K562 (cell line): Measurements from ENCODE around the gene COL25A1. TPM values are rescaled to one million over a fixed set of nuclear protein-coding genes. Genes with fewer than 3 reads are reported as not detected.

ENCODE experiments used
- CEBPG ChIP-seq, 3 experiments: fragments of 200-800 bp in 1 of 3; sonication (Bioruptor generic) in 1 of 3; sonication (generic) in 1 of 3; formaldehyde crosslinking in 1 of 3; IDR thresholded peaks in 2 of 3; conservative IDR thresholded peaks in 1 of 3; 2 replicates each; pipeline versions ENCODE4 v1.6.1 to v1.8.0; 2016 to 2022; ENCODE audit warnings: missing compliant biosample characterization in 2 of 3, missing genetic modification characterization in 2 of 3, mild to moderate bottlenecking in 1 of 3, missing genetic modification reagents in 1 of 3
- E2F8 ChIP-seq: fragments of 450-650 bp; IDR thresholded peaks from 2 replicates; pipeline ENCODE4 v1.7.1; 2018; ENCODE audit warnings: mild to moderate bottlenecking, low read depth; ENCODE audit not compliant: partially characterized antibody
- EP400 ChIP-seq: fragments of 450-650 bp; IDR thresholded peaks from 2 replicates; pipeline ENCODE4 v1.6.1; 2017; ENCODE audit warnings: antibody characterized with exemption, mild to moderate bottlenecking, moderate library complexity
- FOXA3 ChIP-seq, 2 experiments: fragments of 450-650 bp in 1 of 2; sonication (generic) in 1 of 2; formaldehyde crosslinking; IDR thresholded peaks in 1 of 2; conservative IDR thresholded peaks in 1 of 2; 2 replicates each; pipeline versions ENCODE4 v1.4.0 to v1.8.0; 2020 to 2022; ENCODE audit warnings: mild to moderate bottlenecking in 2 of 2, missing genetic modification reagents in 1 of 2
- GATAD2A ChIP-seq: fragments of 450-650 bp; IDR thresholded peaks from 2 replicates; pipeline ENCODE4 v1.6.1; 2017
- GATAD2B ChIP-seq: fragments of 450-650 bp; IDR thresholded peaks from 2 replicates; pipeline ENCODE4 v1.6.1; 2017; ENCODE audit warnings: mild to moderate bottlenecking, borderline replicate concordance
- JUND ChIP-seq, 2 experiments: IDR thresholded peaks; 2 replicates in 1 of 2; 3 replicates in 1 of 2; pipeline ENCODE4 v1.6.1; 2011; ENCODE audit warnings: borderline replicate concordance in 2 of 2, low read depth in 2 of 2, low read length in 2 of 2, improper control_type of control experiment in 1 of 2, missing biosample characterization in 1 of 2, missing genetic modification characterization in 1 of 2, missing genetic modification reagents in 1 of 2
- KAT8 ChIP-seq: fragments of 450-650 bp; IDR thresholded peaks from 2 replicates; pipeline ENCODE4 v1.6.1; 2016; ENCODE audit warnings: low read depth, mild to moderate bottlenecking
- MBD2 ChIP-seq: sonication (generic); IDR thresholded peaks from 2 replicates; pipeline ENCODE4 v1.6.1; 2016; ENCODE audit warnings: low read depth, borderline replicate concordance
- MTA1 ChIP-seq: fragments of 450-650 bp; IDR thresholded peaks from 2 replicates; pipeline ENCODE4 v1.6.1; 2017; ENCODE audit warnings: borderline replicate concordance
- MYNN ChIP-seq, 2 experiments: sonication (generic); formaldehyde crosslinking in 1 of 2; IDR thresholded peaks; 2 replicates each; pipeline versions ENCODE4 v1.5.0 to v1.6.1; 2016 to 2020; ENCODE audit warnings: antibody characterized with exemption in 1 of 2, missing genetic modification reagents in 1 of 2
- NFE2L1 ChIP-seq: fragments of 450-650 bp; IDR thresholded peaks from 2 replicates; pipeline ENCODE4 v1.6.1; 2016; ENCODE audit warnings: missing genetic modification characterization, low read depth, mild to moderate bottlenecking, missing compliant biosample characterization, moderate library complexity, borderline replicate concordance
- NFXL1 ChIP-seq: fragments of 450-650 bp; formaldehyde crosslinking; IDR thresholded peaks from 2 replicates; pipeline ENCODE4 v1.4.0; 2021; ENCODE audit warnings: mild to moderate bottlenecking
- RBM14 ChIP-seq: fragments of 200-400 bp; formaldehyde crosslinking; IDR thresholded peaks from 2 replicates; pipeline ENCODE4 v1.6.1; 2018; ENCODE audit warnings: low read depth, mild to moderate bottlenecking, low read length, moderate library complexity, borderline replicate concordance; ENCODE audit not compliant: insufficient read depth
- RERE ChIP-seq: sonication (generic); formaldehyde crosslinking; IDR thresholded peaks from 2 replicates; pipeline ENCODE4 v1.8.0; 2023; ENCODE audit warnings: missing genetic modification reagents, mild to moderate bottlenecking, borderline replicate concordance
- TAF7 ChIP-seq: fragments of 450-650 bp; IDR thresholded peaks from 2 replicates; pipeline ENCODE4 v1.6.1; 2016; ENCODE audit warnings: missing genetic modification characterization, missing compliant biosample characterization
- TGIF2 ChIP-seq: sonication (generic); formaldehyde crosslinking; IDR thresholded peaks from 2 replicates; pipeline ENCODE4 v1.8.1; 2022; ENCODE audit warnings: mild to moderate bottlenecking, missing genetic modification reagents, moderate library complexity
- ZFP36 ChIP-seq: fragments of 150-350 bp; IDR thresholded peaks from 2 replicates; pipeline ENCODE4 v1.6.1; 2018; ENCODE audit warnings: low read length, low read depth; ENCODE audit not compliant: partially characterized antibody
- ZNF23 ChIP-seq: fragments of 250-450 bp; sonication (Bioruptor Pico); IDR thresholded peaks from 2 replicates; pipeline ENCODE4 v1.4.0; 2020; ENCODE audit warnings: mild to moderate bottlenecking
- ZNF316 ChIP-seq: fragments of 450-650 bp; IDR thresholded peaks from 2 replicates; pipeline ENCODE4 v1.6.1; 2016
- ZNF354B ChIP-seq: fragments of 250-450 bp; sonication (Bioruptor Pico); IDR thresholded peaks from 2 replicates; pipeline ENCODE4 v1.4.0; 2020
- ZZZ3 ChIP-seq: fragments of 450-650 bp; IDR thresholded peaks from 2 replicates; pipeline ENCODE4 v1.6.1; 2016; ENCODE audit warnings: antibody characterized with exemption, mild to moderate bottlenecking, moderate library complexity
- polyA plus RNA-seq, 8 experiments: library from polyadenylated mRNA; depleted of rRNA in 4 of 8; stranded (reverse) in 5 of 8; unstranded in 3 of 8; fragments of >200 nt; fragmentation: Nextera tagmentation in 2 of 8; fragmentation: Illumina TruSeq in 1 of 8; extraction: Ambion mirVana in 2 of 8; extraction: Trizol in 1 of 8; gene quantifications; 2 replicates each; pipeline versions ENCODE4 v1.2.1 to v1.2.3, GENCODE V29; 2011 to 2014; ENCODE audit warnings: inconsistent platforms in 1 of 8, missing spikeins in 1 of 8
- total RNA-seq, 7 experiments: library from RNA; depleted of rRNA in 6 of 7; stranded (reverse); fragments of >200 nt in 6 of 7; fragmentation: Illumina TruSeq in 2 of 7; extraction: Trizol in 2 of 7; gene quantifications; 2 replicates each; pipeline versions ENCODE4 v1.2.1 to v1.2.3, GENCODE V29; 2011 to 2021; ENCODE audit warnings: low replicate concordance in 1 of 7

Gene COL25A1
- total and polyA plus RNA-seq, 9 of the 15 experiments (the other 6 are each of a cell fraction or from before 2014, with no cell fraction given), result 0.03 to 0.62 (median 0.27) TPM

- no peak for TF ChIP-seq RERE (CRISPR knock-in tag)
- no peak for TF ChIP-seq ZNF354B (CRISPR knock-in tag)
- TF ChIP-seq GATAD2B, result no peak
- TF ChIP-seq ZNF316, result no peak
- TF ChIP-seq ZFP36, result no peak
- TF ChIP-seq FOXA3 (CRISPR knock-in tag; conservative IDR thresholded peaks at IDR 0.05 in 1 of 2, IDR thresholded peaks at IDR 0.05 in 1 of 2), result no peak
- TF ChIP-seq MTA1, result peak; percentile 39; the same call in 1 of the 2 replicates
- no peak for TF ChIP-seq TAF7 (tag)
- no peak for TF ChIP-seq GATAD2A
- TF ChIP-seq JUND (IDR thresholded peaks at IDR 0.05; ENCODE audit: borderline replicate concordance, low read depth, low read length), result no peak
- peak; percentile 11; the same call in 1 of the 3 replicates for TF ChIP-seq JUND (tag; IDR thresholded peaks at IDR 0.05; ENCODE audit: borderline replicate concordance, low read depth, low read length)
- no peak for TF ChIP-seq MBD2
- TF ChIP-seq NFXL1 (CRISPR knock-in tag), result no peak
- TF ChIP-seq ZNF23, result no peak
- TF ChIP-seq KAT8, result no peak
- TF ChIP-seq NFE2L1 (tag), result no peak
- TF ChIP-seq RBM14, result no peak
- no peak for TF ChIP-seq MYNN (IDR thresholded peaks at IDR 0.05)
- no peak for TF ChIP-seq MYNN (CRISPR knock-in tag; IDR thresholded peaks at IDR 0.05)
- no peak for TF ChIP-seq E2F8
- no peak for TF ChIP-seq CEBPG (CRISPR knock-in tag; IDR thresholded peaks at IDR 0.05)
- no peak for TF ChIP-seq CEBPG (tag; conservative IDR thresholded peaks at IDR 0.05 in 1 of 2, IDR thresholded peaks at IDR 0.05 in 1 of 2)
- TF ChIP-seq EP400, result no peak
- no peak for TF ChIP-seq TGIF2
- no peak for TF ChIP-seq ZZZ3
Observed at GRCh38 chr4:109131559-109131958, 170.9 kb downstream of the COL25A1 start (continued).
